GM21825 (cell line): ENCODE measurements around the gene VLDLR.

ENCODE experiments used
- ATAC-seq: cut with Tn5 transposase; IDR thresholded peaks from one replicate; pipeline ENCODE4 v1.9.1; 2021; ENCODE audit warnings: mild to moderate bottlenecking, moderate library complexity; ENCODE audit not compliant: unreplicated experiment

The VLDLR gene

DNA sequence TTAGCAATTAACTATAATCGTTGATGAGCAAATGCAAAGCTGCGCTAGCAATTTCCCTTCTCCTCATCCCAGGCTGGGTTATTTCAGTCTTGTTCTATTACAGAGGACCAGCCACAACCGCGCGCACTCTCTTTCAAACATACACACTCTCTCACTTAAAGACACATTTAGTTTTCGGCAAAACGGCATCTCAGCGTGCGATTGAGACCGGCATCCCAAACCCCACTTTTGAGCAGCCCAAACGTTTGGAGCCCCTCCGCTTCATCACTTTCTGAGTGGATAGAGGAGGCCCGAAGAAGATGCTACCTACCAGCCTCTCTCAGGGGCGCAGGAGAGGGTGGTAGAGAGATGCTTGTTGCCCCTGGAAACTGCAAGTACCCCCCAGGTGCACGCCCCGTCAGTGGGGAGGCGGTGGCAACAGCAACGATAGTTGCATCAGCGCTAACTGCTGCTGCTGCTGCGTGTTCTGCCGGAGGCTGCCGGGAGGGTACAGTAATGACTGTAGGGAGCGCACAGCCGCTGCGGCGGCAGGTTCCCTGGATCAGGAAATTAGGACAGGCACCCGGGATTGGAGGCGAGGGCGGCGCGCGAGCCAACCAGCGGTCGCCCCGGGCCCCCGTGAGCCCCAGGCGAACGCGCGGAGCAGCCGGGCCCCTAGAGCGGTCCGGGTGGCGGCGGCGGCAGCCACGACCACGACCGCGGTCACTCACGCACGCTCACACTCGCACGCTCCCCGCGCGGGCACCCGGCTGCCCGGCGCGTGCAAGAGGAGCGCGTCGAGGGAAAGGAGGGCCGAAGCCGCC lies 467 bp upstream of the VLDLR start:
- ATAC-seq, result peak; percentile 52

DNA sequence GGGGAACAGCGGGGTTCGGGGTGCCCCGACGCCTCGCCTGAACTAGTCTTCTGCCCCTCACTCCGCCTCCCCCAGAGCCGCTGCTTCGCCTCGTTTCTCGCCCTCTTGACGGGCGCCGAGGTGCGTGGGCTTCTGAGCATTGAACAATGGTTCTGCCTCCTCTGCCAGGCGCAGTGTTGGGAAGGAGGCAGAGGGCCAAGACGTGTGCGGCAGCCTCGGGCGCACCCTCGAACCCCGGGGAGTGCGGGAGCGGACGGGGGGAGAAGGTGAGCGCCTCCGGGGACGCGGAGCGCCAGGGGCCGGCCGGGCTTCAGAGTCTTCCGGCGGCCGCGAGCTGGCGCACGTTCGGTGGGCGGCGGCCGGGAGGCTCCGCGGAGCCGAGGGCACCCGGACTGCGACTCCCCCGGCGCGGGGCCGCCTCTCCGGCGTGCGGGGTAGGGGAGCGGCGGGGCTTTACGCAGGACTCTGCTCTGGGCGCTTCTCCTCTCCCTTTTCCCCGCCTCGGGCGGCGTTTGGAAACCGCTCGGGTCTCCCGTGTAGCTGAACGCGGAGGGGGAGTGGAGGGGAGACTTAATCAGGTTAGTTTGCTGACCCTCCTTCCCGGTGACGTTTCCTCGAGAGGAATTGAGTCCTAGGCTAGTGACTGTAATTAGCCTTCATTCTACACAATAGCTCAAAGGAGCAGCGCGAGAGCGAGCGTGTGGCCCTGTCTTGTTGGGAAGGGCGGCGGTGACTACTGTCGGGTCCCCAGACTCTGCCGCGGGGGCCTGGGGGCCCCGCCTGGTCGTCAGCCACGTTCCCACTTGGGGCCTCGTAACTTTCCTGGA lies 1.1 kb downstream of the VLDLR start:
- peak; percentile 29 for ATAC-seq

GRCh38 chr9:2623288-2624050 lies 1.9 kb downstream of the VLDLR start:
- ATAC-seq, result no peak

DNA sequence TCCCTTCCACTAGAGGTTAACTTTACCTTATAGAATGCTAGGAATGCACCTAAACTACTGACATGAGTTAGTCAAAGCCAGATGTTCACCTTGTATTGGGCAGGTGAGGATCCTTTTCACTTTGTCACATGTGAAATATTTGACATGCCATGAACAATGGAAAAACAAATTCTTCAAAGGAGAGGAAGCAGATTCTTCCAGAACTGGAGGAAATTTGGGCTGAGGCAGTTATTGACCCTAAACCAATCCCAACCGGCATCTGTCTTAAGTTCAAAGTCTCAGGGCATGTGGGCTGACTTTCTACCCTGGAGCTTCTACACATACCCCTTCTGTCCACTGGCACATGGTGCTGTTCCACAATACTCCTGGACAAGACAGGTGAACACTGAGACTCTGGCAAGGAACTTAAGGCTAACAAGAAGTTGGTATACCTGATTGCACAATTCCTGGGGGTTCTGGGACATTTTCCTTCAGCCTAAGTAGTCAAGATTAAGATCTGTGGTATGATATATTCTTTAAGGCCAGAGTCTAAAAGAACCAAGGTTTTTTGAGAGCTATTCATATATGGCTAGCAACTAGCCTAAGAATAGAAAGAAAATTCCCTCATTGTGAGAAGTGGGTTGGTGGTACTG lies 2.6 kb downstream of the VLDLR start:
- ATAC-seq, result no peak

GRCh38 chr9:2625427-2625826 lies 3.8 kb downstream of the VLDLR start:
- ATAC-seq, result no peak

DNA sequence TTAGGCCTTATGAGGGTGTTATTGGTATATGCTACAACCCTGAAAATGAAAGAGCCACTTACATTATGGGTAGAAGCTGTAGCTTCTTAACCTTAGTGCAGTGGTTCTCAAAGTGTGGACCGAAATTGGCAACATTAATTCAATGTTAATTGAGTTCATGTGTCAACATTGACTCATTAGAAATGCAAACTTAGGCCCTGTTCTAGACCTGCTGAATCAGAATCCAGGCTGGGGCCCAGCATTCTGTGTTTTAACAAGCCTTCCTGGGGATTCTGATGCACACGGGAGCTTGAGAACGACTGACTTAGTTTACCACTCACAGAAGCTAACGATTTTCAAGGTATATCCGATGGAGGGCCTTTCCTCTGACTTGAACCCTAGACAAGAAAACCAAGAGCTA lies 7.3 kb downstream of the VLDLR start:
- no peak for ATAC-seq

DNA sequence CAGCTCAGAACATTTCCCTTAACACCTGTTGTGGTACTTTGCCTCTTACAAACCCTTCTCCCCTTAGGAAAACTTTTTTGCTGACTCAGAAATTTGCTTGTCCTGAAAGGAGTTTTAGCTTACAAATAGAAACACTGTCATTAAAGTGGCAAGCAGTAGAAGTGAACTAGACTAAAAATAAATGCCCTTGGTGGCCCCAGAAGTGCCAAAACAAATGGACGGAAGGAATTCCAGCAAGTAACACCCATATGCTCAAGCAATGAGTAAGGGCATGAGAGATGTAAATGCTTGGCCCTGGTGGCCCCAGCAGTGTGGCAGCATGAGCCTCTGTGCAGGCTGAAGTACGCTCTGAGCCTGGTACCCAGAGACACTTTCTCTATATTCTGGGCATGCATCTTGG lies 8.6 kb downstream of the VLDLR start:
- no peak for ATAC-seq

- ATAC-seq, result no peak
These were observed 9.7 kb downstream of the VLDLR start for GRCh38 chr9:2631263-2631662.

DNA sequence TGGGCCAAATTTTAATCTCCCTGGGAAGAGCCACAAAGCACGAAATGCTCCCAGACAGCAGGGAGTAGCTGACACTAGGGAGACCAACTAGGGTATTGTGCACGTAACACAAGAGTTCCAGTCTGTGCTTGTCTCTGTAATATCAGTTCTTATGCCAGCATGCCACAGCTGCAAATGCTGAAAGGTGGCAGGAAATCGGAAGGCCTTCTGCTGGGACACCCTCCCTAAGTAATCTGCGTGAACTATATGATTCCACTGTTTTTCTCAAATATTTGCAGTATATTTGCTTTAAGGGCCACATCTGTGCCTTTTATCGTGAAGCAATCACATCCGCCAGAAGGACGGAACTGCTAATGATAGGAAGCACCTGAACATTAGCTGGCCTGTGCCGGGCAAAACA lies 12.6 kb downstream of the VLDLR start:
- no peak for ATAC-seq

DNA sequence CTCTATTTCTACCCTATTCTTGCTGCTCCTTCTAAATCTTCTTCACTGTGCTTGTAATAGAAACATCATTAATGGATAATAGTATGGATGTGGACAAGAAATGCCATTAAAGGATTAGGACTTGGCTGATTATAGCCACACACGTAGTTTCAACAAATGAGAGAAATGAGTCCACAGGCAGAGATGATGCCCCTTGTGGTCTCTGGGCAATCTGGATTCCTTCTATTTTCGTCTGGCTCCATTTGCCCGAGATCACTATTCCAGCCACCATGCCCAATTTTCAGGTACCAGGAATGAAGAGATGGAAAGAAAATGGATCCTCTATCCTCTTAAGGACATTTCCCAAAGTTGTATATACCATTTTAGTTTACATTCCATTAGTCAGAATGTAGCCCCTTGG lies 13.2 kb downstream of the VLDLR start:
- ATAC-seq, result no peak

DNA sequence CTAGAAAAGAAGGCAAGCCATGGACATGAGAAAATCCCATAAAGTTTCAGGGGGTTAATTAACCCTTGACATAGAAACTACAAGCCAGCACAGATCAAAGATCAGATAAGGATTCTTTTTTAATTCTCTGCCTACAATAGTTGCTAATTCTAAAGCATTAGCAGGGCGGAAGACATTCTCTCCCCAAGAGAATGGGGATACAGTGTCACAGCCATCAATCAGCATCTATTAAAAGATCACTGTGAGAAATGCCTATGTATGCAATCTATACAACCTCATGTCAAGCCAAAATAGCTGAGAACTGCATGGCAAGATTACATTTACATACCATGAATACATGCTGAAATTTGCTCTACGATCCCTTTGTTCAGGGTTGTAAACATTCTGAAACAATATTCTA lies 14.3 kb downstream of the VLDLR start:
- ATAC-seq, result no peak

GRCh38 chr9:2637390-2637789 lies 15.8 kb downstream of the VLDLR start:
- ATAC-seq, result no peak

DNA sequence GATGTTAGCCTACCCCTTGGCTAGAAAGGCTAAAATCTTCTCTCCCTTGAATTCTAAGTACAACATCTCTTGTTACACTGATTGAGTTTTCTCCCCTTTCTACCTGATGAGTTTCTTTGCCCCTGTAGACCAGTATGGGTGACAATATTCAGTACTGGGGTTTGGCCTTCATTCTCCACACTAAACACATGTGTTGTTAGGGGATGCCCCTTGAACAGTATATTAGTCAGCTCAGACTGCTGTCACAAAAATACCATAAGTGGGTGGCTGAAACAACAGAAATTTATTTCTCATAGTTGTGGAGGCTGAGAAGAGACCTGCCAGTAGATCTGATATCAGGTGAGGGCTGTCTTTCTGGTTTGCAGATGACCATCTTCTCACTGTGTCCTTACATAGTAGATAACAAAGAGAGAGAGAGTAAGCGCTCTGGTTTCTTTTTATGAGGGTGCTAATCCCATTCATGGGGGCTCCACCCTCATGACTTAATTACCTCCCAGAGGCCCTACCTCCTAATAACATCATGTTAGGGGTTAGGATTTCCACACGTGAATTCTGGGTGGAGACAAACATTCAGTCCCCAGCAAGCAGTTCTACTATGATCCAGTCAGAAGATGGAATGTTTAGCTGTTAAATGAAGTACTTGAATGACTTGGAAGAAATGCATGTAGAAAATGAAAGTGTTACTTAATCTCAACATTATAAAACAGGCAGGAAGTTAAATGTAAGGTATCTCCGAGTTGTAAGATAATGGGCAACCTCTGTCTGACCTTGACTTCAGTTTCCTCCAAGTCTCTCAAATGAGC lies 17.5 kb downstream of the VLDLR start:
- peak; percentile 82 for ATAC-seq

DNA sequence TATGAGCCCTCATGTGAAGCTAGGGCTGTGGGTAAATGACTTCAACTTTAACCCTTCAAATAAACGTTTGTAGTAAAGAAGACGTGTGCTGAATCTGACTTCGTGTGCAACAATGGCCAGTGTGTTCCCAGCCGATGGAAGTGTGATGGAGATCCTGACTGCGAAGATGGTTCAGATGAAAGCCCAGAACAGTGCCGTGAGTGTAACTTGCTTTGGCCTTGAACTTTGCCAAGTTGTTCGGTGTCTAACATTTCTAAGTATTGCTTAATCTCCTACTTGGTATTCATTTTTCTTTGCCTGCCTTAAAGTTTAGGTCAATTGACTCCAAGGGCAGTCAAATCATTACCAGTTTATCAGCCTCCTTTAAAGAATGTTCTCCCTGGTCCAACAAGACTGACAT lies 18.2 kb downstream of the VLDLR start:
- no peak for ATAC-seq

DNA sequence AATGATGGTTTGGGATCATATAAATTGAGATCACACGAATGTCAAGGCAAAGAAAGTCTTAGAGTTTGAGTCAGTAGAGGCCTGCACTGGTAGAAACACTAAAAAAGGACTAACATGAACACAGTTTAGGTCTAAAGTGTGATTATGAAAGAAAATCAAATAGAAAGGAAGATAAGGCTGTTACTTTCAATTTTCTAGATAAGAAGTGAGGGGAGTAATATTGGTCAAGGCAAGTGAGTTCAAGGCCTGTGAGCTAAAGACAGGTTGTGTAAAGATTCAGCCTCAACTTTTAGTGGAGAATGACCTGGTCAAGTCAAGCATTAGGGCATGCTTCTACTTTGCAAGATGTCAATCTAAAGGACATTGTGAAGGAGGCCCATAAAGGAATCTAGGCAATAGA lies 19.0 kb downstream of the VLDLR start:
- ATAC-seq, result no peak

DNA sequence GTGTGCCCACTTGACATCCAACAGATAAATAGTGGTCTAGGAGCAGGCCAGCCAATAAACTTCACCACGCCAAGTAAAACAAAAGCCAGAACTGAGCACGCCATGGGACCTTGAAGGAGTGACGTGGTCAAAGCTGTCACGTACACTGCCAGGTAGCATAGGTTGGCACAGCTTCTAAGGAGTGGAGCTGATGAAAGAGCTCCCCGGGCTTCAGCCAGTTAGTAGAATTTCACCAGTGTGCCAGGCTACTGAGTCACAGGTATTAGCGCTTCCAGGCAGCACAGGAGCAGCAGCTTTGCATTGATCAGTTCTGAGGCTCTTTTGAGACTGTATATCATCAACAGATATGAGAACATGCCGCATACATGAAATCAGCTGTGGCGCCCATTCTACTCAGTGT lies 19.4 kb downstream of the VLDLR start:
- ATAC-seq, result no peak

DNA sequence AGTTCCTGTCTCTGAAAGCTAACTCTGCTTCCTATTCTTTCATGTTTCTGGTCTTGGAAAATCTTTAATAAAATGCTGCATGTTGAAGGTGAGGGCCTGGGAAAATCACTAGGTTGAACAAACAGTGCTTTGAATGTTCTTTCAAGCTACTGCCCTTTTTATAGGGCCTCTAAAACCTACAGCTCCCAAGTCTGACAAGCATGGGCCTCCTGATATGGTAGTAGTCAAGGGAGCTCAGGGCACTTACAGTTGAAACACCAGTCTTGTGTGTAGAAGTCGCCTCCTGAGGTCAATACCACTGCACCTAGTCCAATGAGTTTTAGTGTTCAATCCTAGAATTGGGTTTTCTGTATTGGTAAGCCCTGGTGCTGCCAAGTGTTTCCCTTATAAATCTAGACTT lies 20.5 kb downstream of the VLDLR start:
- ATAC-seq, result no peak

DNA sequence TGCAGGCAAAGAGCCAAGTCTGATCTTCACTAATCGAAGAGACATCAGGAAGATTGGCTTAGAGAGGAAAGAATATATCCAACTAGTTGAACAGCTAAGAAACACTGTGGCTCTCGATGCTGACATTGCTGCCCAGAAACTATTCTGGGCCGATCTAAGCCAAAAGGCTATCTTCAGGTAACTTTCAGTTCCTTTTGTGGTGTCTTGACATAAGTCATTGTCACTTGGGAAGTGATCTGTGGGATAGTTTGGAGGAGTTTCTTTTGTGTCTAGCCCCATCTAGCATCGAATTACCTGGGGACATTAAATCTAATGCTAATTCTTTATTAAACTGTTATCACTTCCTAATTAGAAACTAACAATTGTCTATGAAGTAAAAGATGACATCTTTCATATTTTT lies 24.0 kb downstream of the VLDLR start:
- ATAC-seq, result peak; percentile 69

DNA sequence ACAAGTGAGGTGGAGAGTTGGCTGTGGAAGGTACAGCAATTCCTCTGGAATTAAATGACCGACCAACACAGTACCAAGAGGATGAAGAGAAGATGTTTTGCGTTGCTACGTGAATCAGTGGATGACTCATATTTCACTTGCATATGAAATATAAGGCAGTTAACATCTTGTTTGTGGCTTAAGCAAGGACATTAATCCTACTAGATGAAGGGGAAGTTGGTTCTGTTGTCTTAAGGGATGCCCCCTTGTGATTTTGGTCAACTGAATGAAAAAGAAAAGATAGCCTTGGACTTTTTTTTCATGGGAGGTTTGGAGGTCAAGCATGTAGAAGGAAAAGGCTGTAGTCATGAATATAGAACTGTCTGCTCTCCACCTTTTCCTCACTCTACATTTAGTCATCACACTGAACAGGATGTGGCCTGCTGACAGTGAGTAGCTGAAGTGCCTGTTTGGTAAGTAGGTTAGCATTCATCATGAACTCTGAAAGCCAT lies 33.9 kb downstream of the VLDLR start:
- peak; percentile 69 for ATAC-seq

DNA sequence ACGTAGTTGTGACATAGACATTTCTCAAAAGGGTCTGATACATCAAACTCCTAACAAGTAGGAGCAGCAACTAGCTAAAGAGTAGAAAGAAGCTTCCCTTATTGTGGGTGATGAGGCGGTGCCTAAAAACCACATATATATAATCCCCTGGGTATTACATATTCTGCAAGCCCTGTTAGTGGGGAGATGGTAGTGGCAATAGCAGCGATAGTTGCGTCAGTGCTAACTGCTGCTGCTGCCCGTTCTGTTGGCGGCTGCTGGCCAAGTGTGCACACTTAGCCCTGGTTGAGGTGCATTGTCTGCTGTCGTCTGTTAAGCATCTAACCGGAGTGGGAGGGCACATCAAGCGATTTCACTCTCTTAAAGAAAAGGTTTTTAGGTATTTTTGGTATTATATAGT lies 35.8 kb downstream of the VLDLR start:
- peak; percentile 46 for ATAC-seq
